Nephron progenitor cell (in vitro differentiated cells): ENCODE results near the gene GRAMD2B.

ENCODE experiments used
- DNase-seq: peaks from one replicate; pipeline ENCODE4 v3.0.0; 2021
- H3K27ac Mint-ChIP-seq: 2 replicates; pipeline ENCODE4 v1.8.0; 2021; ENCODE audit warnings: mild to moderate bottlenecking, moderate library complexity, mixed read lengths
- H3K27me3 Mint-ChIP-seq: 2 replicates; pipeline ENCODE4 v1.8.0; 2021; ENCODE audit warnings: mild to moderate bottlenecking, low read depth, mixed read lengths; ENCODE audit not compliant: poor library complexity
- H3K36me3 Mint-ChIP-seq: 2 replicates; pipeline ENCODE4 v1.8.0; 2021; ENCODE audit warnings: low read depth, mixed read lengths
- H3K4me1 Mint-ChIP-seq: 2 replicates; pipeline ENCODE4 v1.8.0; 2021; ENCODE audit warnings: mixed read lengths
- H3K4me3 Mint-ChIP-seq: 2 replicates; pipeline ENCODE4 v1.8.0; 2021; ENCODE audit warnings: mild to moderate bottlenecking, moderate library complexity, mixed read lengths
- H3K9me3 Mint-ChIP-seq: 2 replicates; pipeline ENCODE4 v1.8.0; 2021; ENCODE audit warnings: mild to moderate bottlenecking, moderate library complexity, mixed read lengths
- TF ChIP-seq, protein P1 (sequence below): fragments of 200-600 bp; sonication (generic); IDR thresholded peaks from 2 replicates; pipeline ENCODE4 v1.5.0; 2021; ENCODE audit warnings: antibody characterized with exemption

The GRAMD2B gene

GRCh38 chr5:126415789-126416188 is 7.4 kb upstream of the GRAMD2B start:
- TF ChIP-seq, protein P1, sequence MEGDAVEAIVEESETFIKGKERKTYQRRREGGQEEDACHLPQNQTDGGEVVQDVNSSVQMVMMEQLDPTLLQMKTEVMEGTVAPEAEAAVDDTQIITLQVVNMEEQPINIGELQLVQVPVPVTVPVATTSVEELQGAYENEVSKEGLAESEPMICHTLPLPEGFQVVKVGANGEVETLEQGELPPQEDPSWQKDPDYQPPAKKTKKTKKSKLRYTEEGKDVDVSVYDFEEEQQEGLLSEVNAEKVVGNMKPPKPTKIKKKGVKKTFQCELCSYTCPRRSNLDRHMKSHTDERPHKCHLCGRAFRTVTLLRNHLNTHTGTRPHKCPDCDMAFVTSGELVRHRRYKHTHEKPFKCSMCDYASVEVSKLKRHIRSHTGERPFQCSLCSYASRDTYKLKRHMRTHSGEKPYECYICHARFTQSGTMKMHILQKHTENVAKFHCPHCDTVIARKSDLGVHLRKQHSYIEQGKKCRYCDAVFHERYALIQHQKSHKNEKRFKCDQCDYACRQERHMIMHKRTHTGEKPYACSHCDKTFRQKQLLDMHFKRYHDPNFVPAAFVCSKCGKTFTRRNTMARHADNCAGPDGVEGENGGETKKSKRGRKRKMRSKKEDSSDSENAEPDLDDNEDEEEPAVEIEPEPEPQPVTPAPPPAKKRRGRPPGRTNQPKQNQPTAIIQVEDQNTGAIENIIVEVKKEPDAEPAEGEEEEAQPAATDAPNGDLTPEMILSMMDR = no peak
- H3K27me3 Mint-ChIP-seq = no peaks in the 10 kb centered on the region
- H3K36me3 Mint-ChIP-seq = peaks cover 2% of the 10 kb centered on the region
- no peak for DNase-seq
- H3K4me1 Mint-ChIP-seq = peaks cover 5% of the 10 kb centered on the region
- peaks cover 12% of the 10 kb centered on the region for H3K9me3 Mint-ChIP-seq
- no peak overlapping the region for H3K4me3 Mint-ChIP-seq
- H3K27ac Mint-ChIP-seq = no peak overlapping the region

DNA sequence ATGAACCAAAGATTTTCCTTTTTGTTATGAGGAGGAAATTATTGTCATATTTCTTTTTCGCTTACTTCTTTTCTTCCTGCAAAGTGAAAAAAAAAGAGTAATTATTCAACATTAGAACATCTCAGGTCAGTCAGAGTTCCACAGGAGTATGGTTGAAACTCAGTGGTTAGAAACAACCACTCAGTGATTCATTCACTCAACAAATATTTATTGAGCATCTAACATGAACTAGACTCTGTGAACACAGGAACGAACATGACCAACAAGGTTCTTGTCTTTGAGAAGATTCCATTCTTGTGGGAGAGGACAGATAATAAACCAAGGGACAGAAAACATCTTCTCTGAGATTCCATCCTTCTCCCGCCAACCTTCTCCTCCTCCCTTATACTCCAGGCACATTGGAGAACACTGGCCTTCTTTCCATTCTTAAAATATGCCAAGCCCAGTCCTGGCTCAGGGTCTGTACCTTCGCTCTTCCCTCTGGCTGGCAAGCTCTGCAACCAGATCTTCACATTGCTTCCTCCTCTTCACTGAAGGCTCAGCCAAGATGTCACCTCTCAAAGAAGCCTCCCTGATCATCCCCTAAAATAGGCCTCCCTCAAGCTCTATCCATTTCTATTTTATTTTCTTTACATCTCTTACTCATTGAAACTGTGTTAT is 6.8 kb upstream of the GRAMD2B start:
- peaks cover 5% of the 10 kb centered on the region for H3K4me1 Mint-ChIP-seq
- H3K27me3 Mint-ChIP-seq = no peaks in the 10 kb centered on the region
- no peak overlapping the region for H3K27ac Mint-ChIP-seq
- no peaks in the 10 kb centered on the region for H3K36me3 Mint-ChIP-seq
- no peak for DNase-seq
- TF ChIP-seq, protein P1 = no peak
- peaks cover 6% of the 10 kb centered on the region for H3K9me3 Mint-ChIP-seq
- no peak overlapping the region for H3K4me3 Mint-ChIP-seq

DNA sequence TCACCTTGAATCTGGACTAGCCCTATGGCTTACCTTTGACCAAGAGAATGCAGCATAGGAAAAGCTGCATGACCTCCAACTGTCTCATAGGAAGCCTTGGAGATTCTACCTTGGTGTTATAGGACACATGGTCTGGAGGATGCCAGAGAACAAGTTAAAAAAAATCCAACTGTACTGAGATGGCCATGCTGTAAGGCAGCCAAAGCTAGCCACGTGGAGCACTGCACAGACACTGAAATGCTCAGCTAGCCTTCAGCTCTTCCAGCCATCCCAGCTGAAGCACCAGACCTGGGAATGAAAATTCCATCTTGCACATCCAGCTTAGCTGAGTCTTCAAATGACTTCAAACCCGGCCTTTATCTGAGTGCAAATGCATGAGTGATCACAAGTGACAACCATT is 6.0 kb upstream of the GRAMD2B start:
- H3K27me3 Mint-ChIP-seq = no peaks in the 10 kb centered on the region
- no peaks in the 10 kb centered on the region for H3K36me3 Mint-ChIP-seq
- no peak for DNase-seq
- peaks cover 5% of the 10 kb centered on the region for H3K4me1 Mint-ChIP-seq
- no peak overlapping the region for H3K27ac Mint-ChIP-seq
- H3K9me3 Mint-ChIP-seq = no peaks in the 10 kb centered on the region
- TF ChIP-seq, protein P1 = no peak
- no peak overlapping the region for H3K4me3 Mint-ChIP-seq

DNA sequence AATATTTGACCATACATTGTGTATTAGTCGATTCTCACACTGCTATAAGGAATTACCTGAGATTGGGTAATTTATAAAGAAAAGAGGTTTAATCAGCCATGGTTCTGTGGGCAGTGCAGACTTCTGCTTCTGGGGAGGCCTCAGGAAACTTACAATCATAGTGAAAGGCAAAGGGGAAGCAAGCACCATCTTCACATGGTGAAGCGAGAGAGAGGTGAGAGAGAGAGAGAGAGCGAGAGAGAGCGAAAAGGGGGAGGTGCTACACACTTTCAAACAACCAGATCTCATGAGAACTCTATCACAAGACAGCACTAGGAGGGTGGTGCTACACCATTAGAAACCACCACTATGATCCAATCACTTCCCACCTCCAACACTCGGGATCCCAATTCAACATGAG is 4.1 kb upstream of the GRAMD2B start:
- Mint-ChIP-seq H3K4me1 (peaks cover 5% of the 10 kb centered on the region), H3K9me3 (no peaks in the 10 kb centered on the region), H3K27me3 (no peaks in the 10 kb centered on the region), H3K36me3 (no peaks in the 10 kb centered on the region), H3K4me3 (no peak overlapping the region), H3K27ac (no peak overlapping the region)
- TF ChIP-seq, protein P1 = no peak
- no peak for DNase-seq

- Mint-ChIP-seq H3K36me3 (no peaks in the 10 kb centered on the region), H3K27me3 (peaks cover 10% of the 10 kb centered on the region), H3K4me3 (no peak overlapping the region), H3K4me1 (peaks cover 29% of the 10 kb centered on the region), H3K9me3 (no peaks in the 10 kb centered on the region), H3K27ac (no peak overlapping the region)
- TF ChIP-seq, protein P1 = no peak
- no peak for DNase-seq
These were observed 5.2 kb downstream of the GRAMD2B start for GRCh38 chr5:126428421-126428820.

- Mint-ChIP-seq H3K27me3 (peaks cover 4% of the 10 kb centered on the region), H3K27ac (no peak overlapping the region), H3K4me1 (peaks cover 22% of the 10 kb centered on the region), H3K4me3 (no peak overlapping the region), H3K36me3 (no peaks in the 10 kb centered on the region), H3K9me3 (no peaks in the 10 kb centered on the region)
- TF ChIP-seq, protein P1 = no peak
- DNase-seq = no peak
These were observed 7.4 kb downstream of the GRAMD2B start for GRCh38 chr5:126430631-126431030.
